COLO829 (cell line): Measurements from ENCODE around the gene PCDHGA4.
"Not testable (repeated sequence)": the region's sequence is repeated elsewhere in the genome, so short reads cannot be mapped to it uniquely, and the experiment has no call there.

Experiments used
- DNase-seq: peaks from one replicate; pipeline ENCODE4 v3.0.0; 2012; ENCODE audit warnings: low spot score

Gene PCDHGA4

GRCh38 chr5:141349917-141350619 lies 4.8 kb upstream of the PCDHGA4 start, which contains the start of gene PCDHGB1:
Gene PCDHGB1 (plus strand): TSS chr5:141350099. CDS start chr5:141350261, 162 bp downstream.
- peak; percentile 61 for DNase-seq

- no peak for DNase-seq
Measured at GRCh38 chr5:141351591-141351990, 3.2 kb upstream of the PCDHGA4 start.

DNA sequence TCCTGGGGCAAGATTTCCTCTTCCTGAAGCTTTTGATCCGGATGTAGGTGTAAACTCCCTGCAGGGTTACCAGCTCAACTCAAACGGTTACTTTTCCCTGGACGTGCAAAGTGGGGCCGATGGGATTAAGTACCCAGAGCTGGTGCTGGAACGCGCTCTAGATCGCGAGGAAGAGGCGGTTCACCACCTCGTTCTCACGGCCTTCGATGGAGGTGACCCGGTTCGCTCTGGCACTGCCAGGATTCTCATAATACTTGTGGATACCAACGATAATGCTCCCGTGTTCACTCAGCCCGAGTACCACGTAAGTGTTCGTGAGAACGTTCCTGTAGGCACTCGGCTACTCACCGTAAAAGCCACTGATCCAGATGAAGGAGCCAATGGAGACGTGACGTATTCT lies 820 bp downstream of the PCDHGA4 start:
- no peak for DNase-seq

GRCh38 chr5:141356133-141356532 lies 1.3 kb downstream of the PCDHGA4 start:
- DNase-seq: no peak

- no peak for DNase-seq
Measured at GRCh38 chr5:141356950-141357349, 2.1 kb downstream of the PCDHGA4 start.

DNA sequence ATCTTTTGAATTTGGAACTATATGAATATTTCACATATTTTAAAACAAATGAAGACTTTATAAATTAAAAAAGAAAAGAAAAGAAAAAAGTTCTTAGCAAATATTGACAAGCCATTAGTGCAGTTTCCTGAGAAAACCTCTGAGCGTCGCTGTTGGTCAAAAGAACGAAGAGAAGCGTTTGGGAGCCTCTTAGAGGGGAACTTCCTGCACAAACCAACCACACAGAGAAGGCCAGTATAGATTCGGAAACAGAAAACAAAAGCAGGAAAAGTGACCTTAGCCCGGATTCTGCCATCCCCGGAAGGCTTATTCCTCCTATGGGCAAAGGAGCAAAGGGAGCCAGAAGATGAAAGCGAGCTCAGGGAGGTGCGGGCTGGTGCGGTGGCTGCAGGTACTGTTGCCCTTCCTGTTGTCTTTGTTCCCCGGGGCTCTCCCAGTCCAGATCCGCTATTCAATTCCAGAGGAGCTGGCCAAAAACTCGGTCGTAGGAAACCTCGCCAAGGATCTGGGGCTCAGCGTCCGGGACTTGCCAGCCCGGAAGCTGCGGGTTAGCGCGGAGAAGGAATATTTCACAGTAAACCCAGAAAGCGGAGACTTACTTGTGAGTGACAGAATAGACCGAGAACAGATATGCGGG lies 5.1 kb downstream of the PCDHGA4 start, which contains the start of gene PCDHGB2:
Gene PCDHGB2, plus strand, starts transcription at position 205 of the 637 bp plus-strand sequence. Its CDS starts 142 bp downstream, at position 347.
- DNase-seq: no peak

DNA sequence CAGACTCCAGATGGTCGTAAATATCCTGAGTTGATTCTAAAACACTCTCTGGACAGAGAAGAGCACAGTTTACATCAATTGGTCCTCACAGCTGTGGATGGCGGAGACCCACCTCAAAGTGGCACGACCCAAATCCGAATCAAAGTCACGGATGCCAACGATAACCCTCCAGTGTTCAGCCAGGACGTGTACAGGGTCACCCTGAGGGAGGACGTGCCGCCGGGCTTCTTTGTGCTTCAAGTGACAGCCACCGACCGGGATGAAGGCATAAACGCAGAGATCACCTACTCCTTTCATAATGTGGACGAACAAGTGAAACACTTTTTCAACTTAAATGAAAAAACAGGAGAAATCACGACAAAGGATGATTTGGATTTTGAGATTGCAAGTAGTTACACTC lies 5.9 kb downstream of the PCDHGA4 start:
- no peak for DNase-seq

GRCh38 chr5:141362719-141363118 lies 7.9 kb downstream of the PCDHGA4 start:
- DNase-seq: no peak

- DNase-seq: no peak
Measured at GRCh38 chr5:141363952-141364660, 9.3 kb downstream of the PCDHGA4 start, which contains the start of gene PCDHGA5. Gene PCDHGA5 (plus strand): TSS chr5:141364162. CDS start chr5:141364331, 169 bp downstream.

DNA sequence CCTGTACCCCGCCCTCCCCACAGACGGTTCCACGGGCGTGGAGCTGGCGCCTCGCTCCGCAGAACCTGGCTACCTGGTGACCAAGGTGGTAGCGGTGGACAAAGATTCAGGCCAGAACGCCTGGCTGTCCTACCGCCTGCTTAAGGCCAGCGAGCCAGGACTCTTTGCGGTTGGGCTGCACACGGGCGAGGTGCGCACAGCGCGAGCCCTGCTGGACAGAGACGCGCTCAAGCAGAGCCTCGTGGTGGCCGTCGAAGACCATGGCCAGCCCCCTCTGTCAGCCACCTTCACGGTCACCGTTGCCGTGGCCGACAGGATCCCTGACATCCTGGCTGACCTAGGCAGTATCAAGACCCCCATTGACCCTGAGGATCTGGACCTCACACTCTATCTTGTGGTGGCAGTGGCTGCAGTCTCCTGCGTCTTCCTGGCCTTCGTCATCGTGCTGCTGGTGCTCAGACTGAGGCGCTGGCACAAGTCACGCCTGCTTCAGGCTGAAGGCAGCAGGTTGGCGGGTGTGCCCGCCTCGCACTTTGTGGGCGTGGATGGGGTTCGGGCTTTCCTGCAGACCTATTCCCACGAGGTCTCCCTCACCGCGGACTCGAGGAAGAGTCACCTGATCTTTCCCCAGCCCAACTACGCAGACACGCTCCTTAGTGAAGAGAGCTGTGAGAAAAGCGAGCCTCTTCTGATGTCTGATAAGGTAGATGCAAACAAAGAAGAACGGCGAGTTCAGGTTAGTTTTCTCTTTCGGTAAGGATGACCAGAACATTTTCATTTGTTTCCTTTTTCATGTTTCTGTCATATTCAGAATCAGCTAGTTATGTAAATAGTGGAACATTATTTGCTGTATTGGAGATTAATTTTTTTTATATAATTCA lies 11.4 kb downstream of the PCDHGA4 start:
- DNase-seq: no peak

DNA sequence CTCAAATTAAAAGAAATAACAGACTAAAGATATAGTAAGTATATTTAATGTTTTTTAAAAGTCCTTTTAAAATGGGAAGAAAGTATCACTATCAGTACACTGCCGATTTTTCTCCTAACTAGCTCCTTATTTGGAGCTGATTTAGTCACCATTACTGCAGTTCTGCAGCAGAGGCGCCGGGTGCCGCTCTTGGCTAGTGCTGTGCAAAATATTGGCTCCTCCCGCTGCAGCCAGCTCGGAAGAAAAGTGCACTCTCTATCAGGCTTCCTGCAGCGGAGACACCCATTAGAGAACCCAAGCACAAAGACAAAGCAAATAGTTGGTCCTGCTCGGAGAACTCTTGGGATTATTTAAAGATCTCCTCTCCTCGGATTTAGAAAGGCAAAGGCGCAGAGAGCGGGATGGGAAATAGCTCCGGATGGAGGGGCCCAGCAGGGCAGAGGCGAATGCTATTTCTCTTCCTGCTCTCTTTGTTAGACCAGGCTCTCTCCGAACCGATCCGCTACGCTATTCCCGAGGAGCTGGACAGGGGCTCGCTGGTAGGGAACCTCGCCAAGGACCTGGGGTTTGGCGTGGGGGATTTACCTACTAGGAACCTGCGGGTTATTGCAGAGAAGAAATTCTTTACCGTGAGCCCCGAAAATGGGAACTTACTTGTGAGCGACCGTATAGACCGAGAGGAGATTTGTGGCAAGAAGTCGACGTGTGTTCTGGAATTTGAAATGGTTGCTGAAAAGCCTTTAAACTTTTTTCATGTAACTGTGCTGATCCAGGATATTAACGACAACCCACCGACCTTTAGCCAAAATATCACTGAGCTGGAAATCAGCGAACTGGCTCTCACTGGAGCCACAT lies 15.4 kb downstream of the PCDHGA4 start, which contains the start of gene PCDHGB3:
Gene PCDHGB3, plus strand, starts transcription at position 249 of the 855 bp plus-strand sequence. Its CDS starts 153 bp downstream, at position 402.
- no peak for DNase-seq

DNA sequence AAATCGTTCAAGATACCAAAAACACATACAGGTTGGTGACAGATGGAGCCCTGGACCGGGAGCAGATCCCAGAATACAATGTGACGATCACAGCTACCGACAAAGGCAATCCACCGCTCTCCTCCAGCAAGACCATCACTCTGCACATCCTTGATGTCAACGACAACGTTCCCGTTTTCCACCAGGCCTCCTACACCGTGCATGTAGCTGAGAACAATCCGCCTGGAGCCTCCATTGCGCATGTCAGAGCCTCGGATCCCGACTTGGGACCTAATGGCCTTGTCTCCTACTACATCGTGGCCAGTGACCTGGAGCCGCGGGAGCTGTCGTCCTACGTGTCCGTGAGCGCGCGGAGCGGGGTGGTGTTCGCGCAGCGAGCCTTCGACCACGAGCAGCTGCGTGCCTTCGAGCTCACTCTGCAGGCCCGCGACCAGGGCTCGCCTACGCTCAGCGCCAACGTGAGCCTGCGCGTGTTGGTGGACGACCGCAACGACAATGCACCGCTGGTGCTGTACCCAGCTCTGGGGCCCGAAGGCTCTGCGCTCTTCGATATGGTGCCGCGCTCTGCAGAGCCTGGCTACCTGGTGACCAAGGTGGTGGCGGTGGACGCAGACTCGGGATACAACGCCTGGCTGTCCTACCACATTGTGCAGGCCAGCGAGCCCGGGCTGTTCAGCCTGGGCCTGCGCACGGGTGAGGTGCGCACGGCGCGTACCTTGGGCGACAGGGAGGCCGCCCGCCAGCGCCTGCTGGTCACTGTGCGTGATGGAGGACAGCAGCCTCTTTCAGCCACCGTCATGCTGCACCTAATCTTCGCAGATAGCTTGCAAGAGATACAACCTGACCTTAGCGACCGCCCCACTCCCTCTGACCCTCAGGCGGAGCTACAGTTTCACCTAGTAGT lies 17.0 kb downstream of the PCDHGA4 start:
- no peak for DNase-seq

DNA sequence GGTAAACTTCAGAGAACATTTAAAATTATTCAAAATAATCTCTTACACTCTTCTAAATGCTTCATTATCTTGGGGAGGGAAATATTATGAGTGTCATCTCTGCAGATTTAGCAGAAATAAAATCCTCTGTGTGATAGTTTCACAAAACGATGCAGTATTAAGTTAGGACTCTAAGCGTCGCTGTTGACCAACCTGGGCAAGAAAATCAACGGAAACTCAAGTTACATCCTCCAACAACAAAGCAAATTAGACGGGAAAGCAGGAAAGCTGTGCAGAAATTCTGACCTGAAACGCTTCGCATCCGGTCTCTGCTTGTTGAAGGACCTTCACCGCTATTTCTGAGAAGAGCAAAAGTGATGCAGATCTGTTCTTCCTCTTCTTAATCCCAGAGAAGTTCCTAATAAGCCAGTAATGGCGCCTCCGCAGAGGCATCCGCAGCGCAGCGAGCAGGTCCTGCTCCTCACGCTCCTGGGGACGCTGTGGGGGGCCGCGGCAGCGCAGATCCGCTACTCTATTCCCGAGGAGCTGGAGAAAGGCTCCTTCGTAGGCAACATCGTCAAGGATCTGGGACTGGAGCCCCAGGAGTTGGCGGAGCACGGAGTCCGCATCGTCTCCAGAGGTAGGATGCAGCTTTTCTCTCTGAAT lies 19.0 kb downstream of the PCDHGA4 start, which contains the start of gene PCDHGA6:
Gene PCDHGA6, plus strand, starts transcription at position 219 of the 645 bp plus-strand sequence. Its CDS starts 193 bp downstream, at position 412.
- peak; percentile 3 for DNase-seq

- no peak for DNase-seq
Measured at GRCh38 chr5:141374627-141375026, 19.8 kb downstream of the PCDHGA4 start.

DNA sequence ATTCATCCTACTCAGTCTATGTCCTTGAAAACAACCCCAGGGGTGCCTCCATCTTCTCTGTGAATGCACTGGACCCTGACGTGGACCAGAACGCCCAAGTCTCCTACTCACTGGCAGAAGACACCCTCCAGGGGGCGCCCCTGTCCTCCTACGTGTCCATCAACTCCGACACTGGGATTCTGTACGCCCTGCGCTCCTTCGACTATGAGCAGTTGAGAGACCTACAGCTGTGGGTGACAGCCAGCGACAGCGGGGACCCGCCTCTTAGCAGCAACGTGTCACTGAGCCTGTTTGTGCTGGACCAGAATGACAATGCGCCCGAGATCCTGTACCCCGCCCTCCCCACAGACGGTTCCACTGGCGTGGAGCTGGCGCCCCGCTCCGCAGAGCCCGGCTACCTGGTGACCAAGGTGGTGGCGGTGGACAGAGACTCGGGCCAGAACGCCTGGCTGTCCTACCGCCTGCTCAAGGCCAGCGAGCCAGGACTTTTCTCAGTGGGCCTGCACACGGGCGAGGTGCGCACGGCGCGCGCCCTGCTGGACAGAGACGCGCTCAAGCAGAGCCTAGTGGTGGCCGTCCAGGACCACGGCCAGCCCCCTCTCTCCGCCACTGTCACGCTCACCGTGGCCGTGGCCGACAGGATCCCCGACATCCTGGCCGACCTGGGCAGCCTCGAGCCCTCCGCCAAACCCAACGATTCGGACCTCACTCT lies 20.8 kb downstream of the PCDHGA4 start:
- DNase-seq: not testable (repeated sequence)

GRCh38 chr5:141382469-141383294 lies 27.9 kb downstream of the PCDHGA4 start, which contains the start of gene PCDHGA7:
Gene PCDHGA7 (plus strand): TSS chr5:141382742. CDS start chr5:141382900, 158 bp downstream.
- DNase-seq: no peak

DNA sequence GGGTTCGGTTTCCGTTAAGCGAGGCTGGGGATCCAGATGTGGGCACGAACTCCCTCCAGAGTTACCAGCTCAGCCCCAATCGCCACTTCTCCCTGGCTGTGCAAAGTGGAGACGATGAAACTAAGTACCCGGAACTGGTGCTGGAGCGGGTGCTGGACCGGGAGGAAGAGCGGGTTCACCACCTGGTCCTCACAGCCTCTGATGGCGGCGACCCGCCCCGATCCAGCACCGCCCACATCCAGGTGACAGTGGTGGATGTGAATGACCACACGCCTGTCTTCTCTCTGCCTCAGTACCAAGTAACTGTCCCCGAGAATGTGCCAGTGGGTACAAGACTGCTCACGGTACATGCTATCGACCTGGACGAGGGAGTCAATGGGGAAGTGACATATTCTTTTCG lies 28.5 kb downstream of the PCDHGA4 start:
- no peak for DNase-seq
